SJSA1 (cell line): ENCODE data around the gene UMAD1. TPM values are rescaled to one million over a fixed set of nuclear protein-coding genes. Genes with fewer than 3 reads are reported as not detected.

Experiments used
- DNase-seq, 2 experiments: peaks; one replicate each; pipeline ENCODE4 v3.0.0-alpha.2; 2015 to 2020; ENCODE audit warnings: low spot score in 2 of 2, low read depth in 1 of 2
- H3K27ac ChIP-seq: fragments of 250-450 bp; sonication (Bioruptor Pico); 2 replicates; pipeline ENCODE4 v1.5.1; 2020; ENCODE audit warnings: mild to moderate bottlenecking, moderate library complexity
- H3K27me3 ChIP-seq: fragments of 250-450 bp; sonication (Bioruptor Pico); replicated peaks from 2 replicates; pipeline ENCODE4 v1.5.1; 2020; ENCODE audit warnings: mild to moderate bottlenecking, moderate library complexity
- H3K36me3 ChIP-seq: fragments of 250-450 bp; sonication (Bioruptor Pico); 2 replicates; pipeline ENCODE4 v1.5.1; 2020; ENCODE audit warnings: mild to moderate bottlenecking
- H3K4me1 ChIP-seq: fragments of 250-450 bp; sonication (Bioruptor Pico); replicated peaks from 2 replicates; pipeline ENCODE4 v1.6.1; 2021; ENCODE audit warnings: mild to moderate bottlenecking
- H3K4me3 ChIP-seq: fragments of 250-450 bp; sonication (Bioruptor Pico); 2 replicates; pipeline ENCODE4 v1.5.1; 2020; ENCODE audit warnings: mild to moderate bottlenecking
- H3K9me3 ChIP-seq: fragments of 250-450 bp; sonication (Bioruptor Pico); replicated peaks from 2 replicates; pipeline ENCODE4 v1.5.1; 2020; ENCODE audit warnings: mild to moderate bottlenecking
- total RNA-seq: library from RNA; depleted of rRNA; stranded (reverse); fragments of >200 nt; shearing (Covaris generic); gene quantifications from 2 replicates; pipeline ENCODE4 v1.2.3, GENCODE V29; 2014; rRNA removed

UMAD1 gene
- total RNA-seq, 1 experiment from 2014 or later = 19.3 TPM

DNA sequence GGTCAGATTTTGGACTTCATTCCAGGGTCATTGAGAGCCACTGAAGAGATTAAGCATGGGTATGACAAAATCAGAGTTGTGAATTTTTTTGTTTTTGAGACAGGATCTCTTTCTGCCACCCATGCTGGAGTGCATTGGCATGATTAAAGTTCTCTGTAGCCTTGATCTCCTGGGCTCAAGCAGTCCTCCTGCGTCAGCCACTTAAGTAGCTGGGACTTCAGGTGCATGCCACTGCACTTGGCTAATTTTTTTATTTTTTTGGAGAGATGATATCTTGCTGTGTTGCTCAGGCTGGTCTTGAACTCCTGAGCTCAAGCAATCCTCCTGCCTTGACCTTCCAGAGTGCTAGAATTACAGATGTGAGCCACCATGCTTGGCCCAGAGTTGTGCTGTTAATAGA lies 275.5 kb downstream of the UMAD1 start:
- Histone ChIP-seq H3K9me3 (no peaks in the 10 kb centered on the region), H3K27ac (no peak overlapping the region), H3K27me3 (no peaks in the 10 kb centered on the region), H3K4me3 (no peak overlapping the region), H3K36me3 (no peaks in the 10 kb centered on the region), H3K4me1 (no peaks in the 10 kb centered on the region)
- DNase-seq = no peak

GRCh38 chr7:7917593-7917992 lies 277.0 kb downstream of the UMAD1 start:
- no peak for DNase-seq
- no peak overlapping the region for H3K4me3 ChIP-seq
- H3K36me3 ChIP-seq = no peaks in the 10 kb centered on the region
- H3K4me1 ChIP-seq = no peaks in the 10 kb centered on the region
- H3K27me3 ChIP-seq = no peaks in the 10 kb centered on the region
- no peaks in the 10 kb centered on the region for H3K9me3 ChIP-seq
- H3K27ac ChIP-seq = no peak overlapping the region

GRCh38 chr7:7918736-7919448 lies 278.3 kb downstream of the UMAD1 start:
- H3K27ac ChIP-seq = no peak overlapping the region
- no peak overlapping the region for H3K4me3 ChIP-seq
- no peaks in the 10 kb centered on the region for H3K4me1 ChIP-seq
- no peaks in the 10 kb centered on the region for H3K27me3 ChIP-seq
- H3K36me3 ChIP-seq = no peaks in the 10 kb centered on the region
- H3K9me3 ChIP-seq = no peaks in the 10 kb centered on the region
- DNase-seq = no peak

DNA sequence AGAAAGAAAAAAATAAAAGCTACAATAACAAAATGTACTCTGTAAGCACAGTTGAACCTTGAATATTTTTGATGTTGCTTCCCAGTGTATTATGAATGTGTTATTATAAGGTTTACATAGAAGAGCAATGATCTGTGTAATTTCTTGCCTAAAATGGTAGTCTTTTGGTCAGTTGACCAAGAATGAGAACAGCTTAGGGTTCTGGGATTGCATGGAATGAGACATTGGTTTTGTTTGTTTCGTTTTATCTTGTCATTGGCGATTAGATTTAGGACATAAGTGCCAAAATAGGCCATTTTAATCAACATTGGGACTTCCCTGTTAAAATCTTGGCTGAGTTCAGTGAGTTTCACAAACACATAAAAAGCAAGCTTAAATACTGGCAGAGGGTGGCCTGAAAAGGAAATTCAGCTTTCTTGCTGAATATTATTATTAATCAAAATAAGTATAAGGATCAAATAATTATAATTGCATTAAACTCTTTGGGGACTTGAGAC lies 278.9 kb downstream of the UMAD1 start:
- H3K27me3 ChIP-seq = no peaks in the 10 kb centered on the region
- no peak overlapping the region for H3K27ac ChIP-seq
- no peak overlapping the region for H3K4me3 ChIP-seq
- DNase-seq = no peak
- no peaks in the 10 kb centered on the region for H3K4me1 ChIP-seq
- H3K36me3 ChIP-seq = no peaks in the 10 kb centered on the region
- no peaks in the 10 kb centered on the region for H3K9me3 ChIP-seq

GRCh38 chr7:7920056-7920455 lies 279.5 kb downstream of the UMAD1 start:
- H3K4me1 ChIP-seq = no peaks in the 10 kb centered on the region
- no peak for DNase-seq
- no peaks in the 10 kb centered on the region for H3K9me3 ChIP-seq
- no peaks in the 10 kb centered on the region for H3K27me3 ChIP-seq
- no peaks in the 10 kb centered on the region for H3K36me3 ChIP-seq
- no peak overlapping the region for H3K4me3 ChIP-seq
- no peak overlapping the region for H3K27ac ChIP-seq

GRCh38 chr7:7920481-7920880 lies 279.9 kb downstream of the UMAD1 start:
- Histone ChIP-seq H3K36me3 (no peaks in the 10 kb centered on the region), H3K9me3 (no peaks in the 10 kb centered on the region), H3K27ac (no peak overlapping the region), H3K4me3 (no peak overlapping the region), H3K27me3 (no peaks in the 10 kb centered on the region), H3K4me1 (no peaks in the 10 kb centered on the region)
- DNase-seq = no peak

- no peaks in the 10 kb centered on the region for H3K36me3 ChIP-seq
- no peaks in the 10 kb centered on the region for H3K9me3 ChIP-seq
- H3K4me1 ChIP-seq = no peaks in the 10 kb centered on the region
- no peaks in the 10 kb centered on the region for H3K27me3 ChIP-seq
- no peak for DNase-seq
- no peak overlapping the region for H3K27ac ChIP-seq
- no peak overlapping the region for H3K4me3 ChIP-seq
These were observed 281.3 kb downstream of the UMAD1 start for GRCh38 chr7:7921830-7922229.

- Histone ChIP-seq H3K27ac (no peak overlapping the region), H3K4me1 (no peaks in the 10 kb centered on the region), H3K27me3 (no peaks in the 10 kb centered on the region), H3K4me3 (no peak overlapping the region), H3K9me3 (no peaks in the 10 kb centered on the region), H3K36me3 (no peaks in the 10 kb centered on the region)
- no peak for DNase-seq
These were observed 282.3 kb downstream of the UMAD1 start for GRCh38 chr7:7922684-7923385.

- H3K27ac ChIP-seq = no peak overlapping the region
- no peak overlapping the region for H3K4me3 ChIP-seq
- H3K36me3 ChIP-seq = no peaks in the 10 kb centered on the region
- no peak for DNase-seq
- no peaks in the 10 kb centered on the region for H3K27me3 ChIP-seq
- no peaks in the 10 kb centered on the region for H3K9me3 ChIP-seq
- no peaks in the 10 kb centered on the region for H3K4me1 ChIP-seq
These were observed 283.3 kb downstream of the UMAD1 start for GRCh38 chr7:7923818-7924217.

GRCh38 chr7:7924303-7924702 lies 283.8 kb downstream of the UMAD1 start:
- Histone ChIP-seq H3K9me3 (no peaks in the 10 kb centered on the region), H3K27ac (no peak overlapping the region), H3K27me3 (no peaks in the 10 kb centered on the region), H3K36me3 (no peaks in the 10 kb centered on the region), H3K4me3 (no peak overlapping the region), H3K4me1 (no peaks in the 10 kb centered on the region)
- no peak for DNase-seq

Other genes with a start within 250 kb of the UMAD1 start
- gene COL28A1, start 104.9 kb upstream of the UMAD1 start, total RNA-seq = not detected in 2 replicates
- gene MIOS, start 73.9 kb upstream of the UMAD1 start, total RNA-seq = 33.3 and 36.9 TPM in 2 replicates
- 48.5 and 55.2 TPM in 2 replicates for gene RPA3, start 77.9 kb downstream of the UMAD1 start, total RNA-seq